NB4 (cell line): ENCODE results near the gene SLC6A19.

Experiments
- POLR2A ChIP-seq: IDR thresholded peaks from 2 replicates; pipeline ENCODE4 v1.6.1; 2011; ENCODE audit warnings: mild to moderate bottlenecking; ENCODE audit not compliant: insufficient read length; ENCODE audit errors: extremely low read depth
- TF ChIP-seq, protein P1 (sequence below): IDR thresholded peaks from one replicate; pipeline ENCODE4 v1.5.1; 2012; ENCODE audit warnings: low read depth, low read length

DNA sequence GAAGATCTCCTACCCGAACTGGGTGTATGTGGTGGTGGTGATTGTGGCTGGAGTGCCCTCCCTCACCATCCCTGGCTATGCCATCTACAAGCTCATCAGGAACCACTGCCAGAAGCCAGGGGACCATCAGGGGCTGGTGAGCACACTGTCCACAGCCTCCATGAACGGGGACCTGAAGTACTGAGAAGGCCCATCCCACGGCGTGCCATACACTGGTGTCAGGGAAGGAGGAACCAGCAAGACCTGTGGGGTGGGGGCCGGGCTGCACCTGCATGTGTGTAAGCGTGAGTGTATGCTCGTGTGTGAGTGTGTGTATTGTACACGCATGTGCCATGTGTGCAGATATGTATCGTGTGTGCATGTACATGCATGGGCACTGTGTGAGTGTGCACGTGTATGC lies 20.3 kb downstream of the SLC6A19 start:
- TF ChIP-seq, protein P1, sequence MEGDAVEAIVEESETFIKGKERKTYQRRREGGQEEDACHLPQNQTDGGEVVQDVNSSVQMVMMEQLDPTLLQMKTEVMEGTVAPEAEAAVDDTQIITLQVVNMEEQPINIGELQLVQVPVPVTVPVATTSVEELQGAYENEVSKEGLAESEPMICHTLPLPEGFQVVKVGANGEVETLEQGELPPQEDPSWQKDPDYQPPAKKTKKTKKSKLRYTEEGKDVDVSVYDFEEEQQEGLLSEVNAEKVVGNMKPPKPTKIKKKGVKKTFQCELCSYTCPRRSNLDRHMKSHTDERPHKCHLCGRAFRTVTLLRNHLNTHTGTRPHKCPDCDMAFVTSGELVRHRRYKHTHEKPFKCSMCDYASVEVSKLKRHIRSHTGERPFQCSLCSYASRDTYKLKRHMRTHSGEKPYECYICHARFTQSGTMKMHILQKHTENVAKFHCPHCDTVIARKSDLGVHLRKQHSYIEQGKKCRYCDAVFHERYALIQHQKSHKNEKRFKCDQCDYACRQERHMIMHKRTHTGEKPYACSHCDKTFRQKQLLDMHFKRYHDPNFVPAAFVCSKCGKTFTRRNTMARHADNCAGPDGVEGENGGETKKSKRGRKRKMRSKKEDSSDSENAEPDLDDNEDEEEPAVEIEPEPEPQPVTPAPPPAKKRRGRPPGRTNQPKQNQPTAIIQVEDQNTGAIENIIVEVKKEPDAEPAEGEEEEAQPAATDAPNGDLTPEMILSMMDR = no peak
- TF ChIP-seq POLR2A = no peak
